ENCODE results near the gene MAP3K15. TPM values are rescaled to one million over a fixed set of nuclear protein-coding genes. Genes with fewer than 3 reads are reported as not detected.
"Not testable (repeated sequence)": the region's sequence is repeated elsewhere in the genome, so short reads cannot be mapped to it uniquely, and the experiment has no call there.

Gene MAP3K15
- total and polyA plus RNA-seq, 2 experiments from 2014 or later: 1.2 to 2.8 TPM

DNA sequence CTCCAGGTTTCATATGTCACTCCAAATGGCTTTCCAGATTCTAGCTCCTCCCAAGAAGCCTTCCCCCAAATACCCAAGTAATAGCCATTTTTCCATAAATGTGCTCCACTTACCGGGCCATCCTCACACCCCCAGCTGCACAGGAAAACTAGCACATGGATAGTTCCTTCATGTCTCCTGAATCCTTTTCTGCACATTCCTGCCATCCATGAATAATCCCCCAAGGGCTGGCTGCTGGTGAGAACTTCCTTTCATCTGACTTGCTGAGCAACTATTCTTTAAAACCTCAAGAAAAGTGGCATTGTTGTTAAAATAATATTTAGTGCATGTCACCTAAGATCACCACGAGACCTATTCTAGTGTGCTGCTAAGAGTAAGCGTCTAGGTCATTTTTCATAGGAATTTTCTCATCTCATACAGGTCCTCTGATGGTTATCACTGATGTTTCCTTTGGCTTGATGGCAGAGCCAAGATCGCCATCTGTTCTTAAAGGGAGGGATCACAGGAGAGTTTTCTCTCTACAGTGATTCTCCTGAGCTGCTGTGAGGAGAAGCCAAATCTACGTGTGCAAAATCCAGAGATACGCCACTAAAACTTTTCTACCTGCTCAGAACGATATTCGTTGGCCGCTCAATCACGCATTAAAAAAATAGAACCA, 71.3 kb downstream of the MAP3K15 start:
- no peaks in the 10 kb centered on the region for H3K9me3 ChIP-seq (ENCODE audit: low read depth)
- no peaks in the 10 kb centered on the region for H3K36me3 ChIP-seq
- H3K27me3 ChIP-seq: no peaks in the 10 kb centered on the region
- H3K27ac ChIP-seq: no peak overlapping the region
- no peaks in the 10 kb centered on the region for H3K4me1 ChIP-seq (ENCODE audit: low read depth)
- TF ChIP-seq, protein P1, sequence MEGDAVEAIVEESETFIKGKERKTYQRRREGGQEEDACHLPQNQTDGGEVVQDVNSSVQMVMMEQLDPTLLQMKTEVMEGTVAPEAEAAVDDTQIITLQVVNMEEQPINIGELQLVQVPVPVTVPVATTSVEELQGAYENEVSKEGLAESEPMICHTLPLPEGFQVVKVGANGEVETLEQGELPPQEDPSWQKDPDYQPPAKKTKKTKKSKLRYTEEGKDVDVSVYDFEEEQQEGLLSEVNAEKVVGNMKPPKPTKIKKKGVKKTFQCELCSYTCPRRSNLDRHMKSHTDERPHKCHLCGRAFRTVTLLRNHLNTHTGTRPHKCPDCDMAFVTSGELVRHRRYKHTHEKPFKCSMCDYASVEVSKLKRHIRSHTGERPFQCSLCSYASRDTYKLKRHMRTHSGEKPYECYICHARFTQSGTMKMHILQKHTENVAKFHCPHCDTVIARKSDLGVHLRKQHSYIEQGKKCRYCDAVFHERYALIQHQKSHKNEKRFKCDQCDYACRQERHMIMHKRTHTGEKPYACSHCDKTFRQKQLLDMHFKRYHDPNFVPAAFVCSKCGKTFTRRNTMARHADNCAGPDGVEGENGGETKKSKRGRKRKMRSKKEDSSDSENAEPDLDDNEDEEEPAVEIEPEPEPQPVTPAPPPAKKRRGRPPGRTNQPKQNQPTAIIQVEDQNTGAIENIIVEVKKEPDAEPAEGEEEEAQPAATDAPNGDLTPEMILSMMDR (IDR thresholded peaks at IDR 0.05; ENCODE audit: low read depth, low read length): no peak
- no peak overlapping the region for H3K4me3 ChIP-seq
- DNase-seq (ENCODE audit: low read depth in 1 of 2, low spot score in 1 of 2): no peak

DNA sequence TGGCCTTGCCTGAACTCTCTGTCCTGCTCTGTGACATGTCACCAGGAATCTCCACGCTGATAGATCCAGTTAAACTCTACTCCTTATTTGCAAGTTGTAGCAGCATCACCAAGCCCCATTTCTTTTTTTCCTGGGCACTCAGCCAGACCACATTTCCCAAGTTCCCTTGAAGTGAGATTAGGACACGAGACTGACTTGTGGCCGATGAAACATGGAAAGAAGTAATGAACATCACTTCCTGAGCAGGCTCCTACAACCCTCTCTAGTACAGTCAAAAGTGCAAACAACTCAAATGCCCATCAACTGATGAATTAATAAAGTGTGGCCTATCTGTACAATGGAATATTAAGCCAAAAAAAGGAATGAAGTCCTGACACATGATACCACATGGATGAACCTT, 74.6 kb downstream of the MAP3K15 start:
- H3K4me3 ChIP-seq: no peak overlapping the region
- no peaks in the 10 kb centered on the region for H3K27me3 ChIP-seq
- H3K4me1 ChIP-seq (ENCODE audit: low read depth): no peaks in the 10 kb centered on the region
- no peaks in the 10 kb centered on the region for H3K9me3 ChIP-seq (ENCODE audit: low read depth)
- no peaks in the 10 kb centered on the region for H3K36me3 ChIP-seq
- TF ChIP-seq, protein P1 (IDR thresholded peaks at IDR 0.05; ENCODE audit: low read depth, low read length): no peak
- peak in 1 of 2 donors; percentile 82 for DNase-seq (ENCODE audit: low read depth in 1 of 2, low spot score in 1 of 2)
- H3K27ac ChIP-seq: no peak overlapping the region

DNA sequence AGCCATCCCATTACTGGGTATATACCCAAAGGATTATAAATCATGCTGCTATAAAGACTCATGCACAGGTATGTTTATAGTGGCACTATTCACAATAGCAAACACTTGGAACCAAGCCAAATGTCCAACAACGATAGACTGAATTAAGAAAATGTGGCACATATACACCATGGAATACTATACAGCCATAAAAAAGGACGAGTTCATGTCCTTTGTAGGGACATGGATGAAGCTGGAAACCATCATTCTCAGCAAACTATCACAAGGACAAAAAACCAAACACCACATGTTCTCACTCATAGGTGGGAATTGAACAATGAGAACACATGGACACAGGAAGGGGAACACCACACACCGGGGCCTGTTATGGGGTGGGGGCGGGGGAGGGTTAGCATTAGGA, 92.6 kb downstream of the MAP3K15 start:
- H3K9me3 ChIP-seq (ENCODE audit: low read depth); H3K36me3 ChIP-seq; H3K4me3 ChIP-seq; H3K27ac ChIP-seq; H3K27me3 ChIP-seq; DNase-seq (ENCODE audit: low read depth in 1 of 2, low spot score in 1 of 2); H3K4me1 ChIP-seq (ENCODE audit: low read depth): not testable (repeated sequence)

DNA sequence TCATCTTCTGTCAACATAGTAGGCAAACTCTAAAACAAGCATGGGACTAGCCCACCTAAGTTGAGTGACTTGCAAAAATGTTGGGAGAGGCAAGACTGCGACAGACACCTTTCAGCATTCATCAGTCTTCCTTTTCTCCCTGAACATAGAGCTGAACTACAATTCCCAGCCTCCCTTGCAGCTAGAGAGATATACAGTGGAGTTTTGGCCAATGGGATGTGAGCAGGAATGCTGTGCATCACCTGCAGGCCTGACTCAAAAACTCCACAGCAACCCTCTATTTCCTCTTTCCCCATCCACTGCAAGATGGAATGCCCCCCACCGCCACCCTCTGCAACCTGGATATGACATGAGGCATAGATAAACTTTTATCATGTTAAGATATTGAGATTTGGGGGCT, 105.0 kb downstream of the MAP3K15 start:
- TF ChIP-seq, protein P1 (IDR thresholded peaks at IDR 0.05; ENCODE audit: low read depth, low read length): no peak
- H3K27ac ChIP-seq: no peak overlapping the region
- H3K4me1 ChIP-seq (ENCODE audit: low read depth): no peaks in the 10 kb centered on the region
- no peaks in the 10 kb centered on the region for H3K36me3 ChIP-seq
- H3K4me3 ChIP-seq: no peak overlapping the region
- DNase-seq (ENCODE audit: low read depth in 1 of 2, low spot score in 1 of 2): no peak
- H3K27me3 ChIP-seq: no peaks in the 10 kb centered on the region
- H3K9me3 ChIP-seq (ENCODE audit: low read depth): no peaks in the 10 kb centered on the region

DNA sequence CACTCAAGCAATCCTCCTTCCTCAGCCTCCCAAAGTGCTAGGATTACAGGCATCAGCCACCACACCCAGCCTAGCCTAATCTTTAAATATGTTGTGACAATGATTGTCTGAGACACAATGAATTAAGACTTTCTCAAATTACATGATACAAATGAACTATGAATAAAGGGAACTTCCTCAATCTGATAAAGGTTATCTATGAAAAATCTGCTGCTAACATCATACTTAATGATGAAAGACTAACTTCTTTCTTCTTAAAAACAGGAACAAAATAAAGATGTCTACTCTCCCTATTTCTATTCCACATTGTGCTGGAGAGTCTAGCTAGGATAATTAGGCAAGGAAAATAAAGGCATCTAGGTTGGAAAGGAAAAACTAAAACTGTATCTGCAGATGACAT, 111.6 kb downstream of the MAP3K15 start:
- no peak overlapping the region for H3K4me3 ChIP-seq
- H3K36me3 ChIP-seq: no peaks in the 10 kb centered on the region
- H3K27ac ChIP-seq: no peak overlapping the region
- no peaks in the 10 kb centered on the region for H3K4me1 ChIP-seq (ENCODE audit: low read depth)
- DNase-seq (ENCODE audit: low read depth in 1 of 2, low spot score in 1 of 2): no peak
- H3K27me3 ChIP-seq: no peaks in the 10 kb centered on the region
- TF ChIP-seq, protein P1 (IDR thresholded peaks at IDR 0.05; ENCODE audit: low read depth, low read length): no peak
- H3K9me3 ChIP-seq (ENCODE audit: low read depth): no peaks in the 10 kb centered on the region

DNA sequence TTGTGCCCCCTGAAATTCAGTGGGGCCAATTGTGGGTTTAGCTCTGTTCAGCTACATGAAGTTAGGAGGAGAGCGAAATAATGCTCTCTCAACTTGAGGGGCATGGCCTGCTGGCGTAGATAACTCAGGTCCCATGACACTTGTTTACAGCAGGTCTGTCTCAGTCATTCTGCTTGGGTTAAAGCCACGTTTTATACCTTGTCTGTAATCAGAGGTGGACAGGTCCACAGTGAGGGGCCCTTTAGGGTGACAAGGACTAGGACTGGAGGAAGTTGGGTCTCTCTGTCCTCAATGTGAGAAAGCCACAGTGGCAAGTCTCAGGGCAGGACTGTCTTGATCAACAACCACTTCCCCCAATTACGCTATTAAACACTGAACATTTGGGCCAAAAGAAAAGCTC, 122.6 kb downstream of the MAP3K15 start:
- no peaks in the 10 kb centered on the region for H3K4me1 ChIP-seq (ENCODE audit: low read depth)
- no peaks in the 10 kb centered on the region for H3K27me3 ChIP-seq
- no peak overlapping the region for H3K4me3 ChIP-seq
- H3K36me3 ChIP-seq: no peaks in the 10 kb centered on the region
- H3K9me3 ChIP-seq (ENCODE audit: low read depth): no peaks in the 10 kb centered on the region
- DNase-seq (ENCODE audit: low read depth in 1 of 2, low spot score in 1 of 2): no peak
- TF ChIP-seq, protein P1 (IDR thresholded peaks at IDR 0.05; ENCODE audit: low read depth, low read length): no peak
- H3K27ac ChIP-seq: no peak overlapping the region

Measured in cardiac muscle cell (in vitro differentiated cells and primary cell).